Esophagus muscularis mucosa (tissue), 3 donors: ENCODE results near the gene SORCS2.

Source experiments
- POLR2A ChIP-seq: fragments of 450-650 bp; IDR thresholded peaks from one replicate; pipeline ENCODE4 v1.6.1; 2017; ENCODE audit warnings: antibody characterized with exemption, moderate library complexity, mild to moderate bottlenecking, low read depth
- TF ChIP-seq, protein P1 (sequence below), 3 experiments: fragments of 200-600 bp in 2 of 3; fragments of 450-650 bp in 1 of 3; sonication (generic) in 2 of 3; IDR thresholded peaks; one replicate each; pipeline ENCODE4 v1.5.1; 2017 to 2019; ENCODE audit warnings: antibody characterized with exemption in 3 of 3, mild to moderate bottlenecking in 2 of 3, moderate library complexity in 1 of 3

DNA sequence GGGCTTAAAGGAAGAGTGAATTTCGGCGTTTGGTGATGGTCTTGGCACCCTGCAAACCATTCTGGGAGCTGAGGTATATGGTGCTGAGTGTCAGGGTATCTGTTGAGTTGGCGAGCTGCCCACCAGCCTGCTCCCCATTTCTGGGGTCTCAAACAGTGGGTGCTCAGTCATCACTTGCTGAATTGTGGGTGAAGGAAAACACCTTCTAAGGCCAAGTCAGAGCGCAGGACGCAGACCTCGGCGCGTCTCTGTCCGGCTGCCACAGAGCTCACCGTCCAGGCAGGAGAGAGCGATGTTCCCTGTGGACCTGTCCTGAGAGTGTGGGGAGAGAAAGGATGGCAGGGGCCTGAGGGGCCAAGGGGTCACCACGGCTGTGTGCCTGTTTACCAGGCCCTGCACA lies 111.2 kb downstream of the SORCS2 start:
- no peak for TF ChIP-seq POLR2A
- TF ChIP-seq, protein P1, sequence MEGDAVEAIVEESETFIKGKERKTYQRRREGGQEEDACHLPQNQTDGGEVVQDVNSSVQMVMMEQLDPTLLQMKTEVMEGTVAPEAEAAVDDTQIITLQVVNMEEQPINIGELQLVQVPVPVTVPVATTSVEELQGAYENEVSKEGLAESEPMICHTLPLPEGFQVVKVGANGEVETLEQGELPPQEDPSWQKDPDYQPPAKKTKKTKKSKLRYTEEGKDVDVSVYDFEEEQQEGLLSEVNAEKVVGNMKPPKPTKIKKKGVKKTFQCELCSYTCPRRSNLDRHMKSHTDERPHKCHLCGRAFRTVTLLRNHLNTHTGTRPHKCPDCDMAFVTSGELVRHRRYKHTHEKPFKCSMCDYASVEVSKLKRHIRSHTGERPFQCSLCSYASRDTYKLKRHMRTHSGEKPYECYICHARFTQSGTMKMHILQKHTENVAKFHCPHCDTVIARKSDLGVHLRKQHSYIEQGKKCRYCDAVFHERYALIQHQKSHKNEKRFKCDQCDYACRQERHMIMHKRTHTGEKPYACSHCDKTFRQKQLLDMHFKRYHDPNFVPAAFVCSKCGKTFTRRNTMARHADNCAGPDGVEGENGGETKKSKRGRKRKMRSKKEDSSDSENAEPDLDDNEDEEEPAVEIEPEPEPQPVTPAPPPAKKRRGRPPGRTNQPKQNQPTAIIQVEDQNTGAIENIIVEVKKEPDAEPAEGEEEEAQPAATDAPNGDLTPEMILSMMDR (IDR thresholded peaks at IDR 0.05): no peak
